GM21447 (cell line): ENCODE results near the gene GLIS2.

Experiments used
- ATAC-seq: cut with Tn5 transposase; IDR thresholded peaks from one replicate; pipeline ENCODE4 v1.9.1; 2021; ENCODE audit not compliant: unreplicated experiment

The GLIS2 gene

GRCh38 chr16:4315186-4316107 lies at the start of gene GLIS2:
Gene GLIS2, plus strand, starts transcription at chr16:4316067. Its CDS starts 16,214 bp downstream, at chr16:4332281.
- ATAC-seq: no peak

- no peak for ATAC-seq
Observed at GRCh38 chr16:4266372-4266771, 49.5 kb upstream of the GLIS2 start.

- no peak for ATAC-seq
Observed at GRCh38 chr16:4270091-4270490, 45.8 kb upstream of the GLIS2 start.

- ATAC-seq: no peak
Observed at GRCh38 chr16:4270595-4270994, 45.3 kb upstream of the GLIS2 start.

- ATAC-seq: peak; percentile 62
Observed at GRCh38 chr16:4271176-4272113, 44.4 kb upstream of the GLIS2 start.

- peak; percentile 17 for ATAC-seq
Observed at GRCh38 chr16:4272114-4272956, 43.5 kb upstream of the GLIS2 start.

- ATAC-seq: no peak
Observed at GRCh38 chr16:4273858-4274311, 42.0 kb upstream of the GLIS2 start.

GRCh38 chr16:4275861-4276260 lies 40.0 kb upstream of the GLIS2 start:
- no peak for ATAC-seq

GRCh38 chr16:4277987-4278513 lies 37.8 kb upstream of the GLIS2 start:
- no peak for ATAC-seq

GRCh38 chr16:4280625-4281024 lies 35.2 kb upstream of the GLIS2 start:
- no peak for ATAC-seq

GRCh38 chr16:4283441-4283840 lies 32.4 kb upstream of the GLIS2 start:
- no peak for ATAC-seq

- ATAC-seq: no peak
Observed at GRCh38 chr16:4283939-4284338, 31.9 kb upstream of the GLIS2 start.

- no peak for ATAC-seq
Observed at GRCh38 chr16:4285167-4285566, 30.7 kb upstream of the GLIS2 start.

GRCh38 chr16:4288148-4288921 lies 27.5 kb upstream of the GLIS2 start:
- peak; percentile 65 for ATAC-seq

- no peak for ATAC-seq
Observed at GRCh38 chr16:4290236-4290830, 25.5 kb upstream of the GLIS2 start.

GRCh38 chr16:4291699-4292098 lies 24.2 kb upstream of the GLIS2 start:
- ATAC-seq: no peak

GRCh38 chr16:4293181-4293716 lies 22.6 kb upstream of the GLIS2 start:
- no peak for ATAC-seq

GRCh38 chr16:4293822-4294457 lies 21.9 kb upstream of the GLIS2 start:
- no peak for ATAC-seq
